Urinary bladder (tissue), 4 donors: ENCODE measurements around the gene CNPPD1. TPM values are rescaled to one million over a fixed set of nuclear protein-coding genes. Genes with fewer than 3 reads are reported as not detected.
"Not testable (repeated sequence)": the region's sequence is repeated elsewhere in the genome, so short reads cannot be mapped to it uniquely, and the experiment has no call there.

Experiments
- DNase-seq: peaks from one replicate; pipeline ENCODE4 v3.0.0-alpha.2; 2015; ENCODE audit errors: extremely low spot score
- H3K27ac ChIP-seq: one replicate; pipeline ENCODE4 v1.5.1; 2013; ENCODE audit warnings: low read depth, mild to moderate bottlenecking, moderate library complexity
- H3K36me3 ChIP-seq: one replicate; pipeline ENCODE4 v1.6.1; 2013; ENCODE audit warnings: mild to moderate bottlenecking, moderate library complexity; ENCODE audit not compliant: insufficient read depth
- H3K4me1 ChIP-seq: one replicate; pipeline ENCODE4 v1.6.1; 2013; ENCODE audit warnings: mild to moderate bottlenecking, moderate library complexity; ENCODE audit not compliant: insufficient read depth
- H3K4me3 ChIP-seq: one replicate; pipeline ENCODE4 v1.5.1; 2013; ENCODE audit warnings: low read depth, low read length
- WGBS: extraction: QIAGEN DNeasy Blood & Tissue Kit; methylation state at CpG from one replicate; pipeline ENCODE4 v1.1.7; 2013; 5-methylcytosine and 5-hydroxymethylcytosine counted together
- polyA plus RNA-seq: library from polyadenylated mRNA; stranded (reverse); fragments of 200-250 nt; gene quantifications from one replicate; pipeline ENCODE4 v1.2.3, GENCODE V29; 2013
- total RNA-seq: library from RNA; depleted of rRNA; stranded (reverse); fragments of >200 nt; gene quantifications from one replicate; pipeline ENCODE4 v1.2.3, GENCODE V29; 2014
- donor health status: healthy with polysubstance abuse.
- donor health status: healthy.

Gene CNPPD1
- total and polyA plus RNA-seq, 2 donors = 23.0 to 77.7 TPM

GRCh38 chr2:219204425-219205164 lies 27.9 kb upstream of the CNPPD1 start:
- H3K4me1 ChIP-seq = no peaks in the 10 kb centered on the region
- H3K36me3 ChIP-seq = peaks cover 2% of the 10 kb centered on the region
- H3K4me3 ChIP-seq = no peak overlapping the region
- no peak overlapping the region for H3K27ac ChIP-seq
- DNase-seq = no peak
- WGBS = 76% methylated on average over 7 of the region's 7 CpGs

DNA sequence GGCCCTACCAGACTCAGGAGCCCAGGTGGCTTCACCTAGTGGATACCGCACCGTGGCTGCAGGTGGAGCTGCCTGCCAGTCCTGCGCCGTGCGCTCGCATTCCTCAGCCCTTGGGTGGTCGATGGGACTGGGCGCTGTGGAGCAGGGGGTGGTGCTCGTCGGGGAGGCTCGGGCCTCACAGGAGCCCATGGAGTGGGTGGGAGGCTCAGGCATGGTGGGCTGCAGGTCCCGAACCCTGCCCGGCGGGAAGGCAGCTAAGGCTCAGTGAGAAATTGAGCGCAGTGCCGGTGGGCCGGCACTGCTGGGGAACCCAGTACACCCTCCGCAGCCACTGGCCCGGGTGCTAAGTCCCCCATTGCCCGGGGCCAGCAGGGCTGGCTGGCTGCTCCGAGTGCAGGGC lies 24.6 kb upstream of the CNPPD1 start:
- H3K36me3 ChIP-seq, DNase-seq, H3K4me3 ChIP-seq, H3K27ac ChIP-seq, H3K4me1 ChIP-seq: not testable (repeated sequence)
- WGBS = 89% methylated on average over 19 of the region's 21 CpGs

DNA sequence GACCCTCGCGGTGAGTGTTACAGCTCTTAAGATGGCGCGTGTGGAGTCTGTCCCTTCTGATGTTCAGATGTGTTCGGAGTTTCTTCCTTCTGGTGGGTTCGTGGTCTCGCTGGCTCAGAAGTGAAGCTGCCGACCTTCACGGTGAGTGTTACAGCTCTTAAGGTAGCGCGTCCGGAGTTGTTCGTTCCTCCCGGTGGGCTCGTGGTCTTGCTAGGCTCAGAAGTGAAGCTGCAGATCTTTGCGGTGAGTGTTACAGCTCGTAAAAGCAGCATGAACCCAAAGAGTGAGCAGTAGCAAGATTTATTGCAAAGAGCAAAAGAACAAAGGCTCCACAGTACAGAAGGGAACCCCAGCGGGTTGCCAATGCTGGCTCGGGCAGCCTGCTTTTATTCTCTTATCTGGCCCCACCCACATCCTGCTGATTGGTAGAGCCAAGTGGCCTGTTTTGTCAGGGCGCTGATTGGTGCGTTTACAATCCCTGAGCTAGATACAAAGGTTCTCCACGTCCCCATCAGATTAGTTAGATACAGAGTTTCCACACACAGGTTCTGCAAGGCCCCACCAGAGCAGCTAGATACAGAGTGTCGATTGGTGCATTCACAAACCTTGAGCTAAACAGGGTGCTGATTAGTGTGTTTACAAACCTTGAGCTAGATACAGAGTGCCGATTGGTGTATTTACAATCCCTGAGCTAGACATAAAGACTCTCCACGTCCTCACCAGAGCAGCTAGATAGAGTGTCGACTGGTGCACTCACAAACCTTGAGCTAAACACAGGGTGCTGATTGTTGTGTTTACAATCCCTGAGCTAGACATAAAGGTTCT lies 24.0 kb upstream of the CNPPD1 start:
- not testable (repeated sequence) for H3K4me1 ChIP-seq, H3K36me3 ChIP-seq, H3K27ac ChIP-seq, H3K4me3 ChIP-seq, DNase-seq
- 61% methylated on average over 24 of the region's 26 CpGs for WGBS

DNA sequence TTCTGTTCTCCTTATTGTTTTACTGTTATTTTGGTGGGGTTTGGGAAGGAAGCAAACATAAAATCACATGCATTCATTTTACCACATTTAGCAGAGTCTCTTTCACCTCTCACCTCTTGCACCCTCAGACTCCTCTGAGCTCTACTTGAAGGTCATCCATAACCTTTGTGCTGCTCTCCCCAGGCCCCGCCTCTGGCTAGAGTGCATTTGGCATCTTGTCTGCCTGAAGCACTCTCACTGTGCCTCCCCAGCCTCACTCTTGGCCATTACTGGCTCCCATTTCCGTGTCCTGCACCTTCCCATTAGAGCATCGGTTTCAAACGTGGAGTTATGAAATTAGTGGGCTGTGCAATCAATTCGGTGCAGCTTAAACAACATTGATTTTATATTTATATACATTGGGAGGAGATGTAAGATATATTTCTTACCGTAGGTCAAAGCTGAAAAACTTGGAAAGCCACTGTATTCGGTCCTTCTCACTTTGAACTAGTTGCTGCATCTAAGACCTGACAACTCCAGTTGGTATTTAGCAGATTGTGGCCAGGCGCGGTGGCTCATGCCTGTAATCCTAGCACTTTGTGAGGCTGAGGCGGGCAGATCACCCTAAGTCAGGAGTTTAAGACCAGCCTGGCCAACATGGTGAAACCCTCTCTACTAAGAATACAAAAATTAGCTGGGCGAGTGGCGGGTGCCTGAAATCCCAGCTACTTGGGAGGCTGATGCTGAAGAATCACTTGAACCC lies 22.9 kb upstream of the CNPPD1 start:
- H3K4me3 ChIP-seq = no peak overlapping the region
- 83% methylated on average over 12 of the region's 12 CpGs for whole genome bisulfite sequencing
- H3K27ac ChIP-seq = no peak overlapping the region
- no peaks in the 10 kb centered on the region for H3K4me1 ChIP-seq
- H3K36me3 ChIP-seq = no peaks in the 10 kb centered on the region
- no peak for DNase-seq

GRCh38 chr2:219198974-219199373 lies 22.2 kb upstream of the CNPPD1 start:
- 79% methylated on average over 5 of the region's 5 CpGs for WGBS
- no peak for DNase-seq

DNA sequence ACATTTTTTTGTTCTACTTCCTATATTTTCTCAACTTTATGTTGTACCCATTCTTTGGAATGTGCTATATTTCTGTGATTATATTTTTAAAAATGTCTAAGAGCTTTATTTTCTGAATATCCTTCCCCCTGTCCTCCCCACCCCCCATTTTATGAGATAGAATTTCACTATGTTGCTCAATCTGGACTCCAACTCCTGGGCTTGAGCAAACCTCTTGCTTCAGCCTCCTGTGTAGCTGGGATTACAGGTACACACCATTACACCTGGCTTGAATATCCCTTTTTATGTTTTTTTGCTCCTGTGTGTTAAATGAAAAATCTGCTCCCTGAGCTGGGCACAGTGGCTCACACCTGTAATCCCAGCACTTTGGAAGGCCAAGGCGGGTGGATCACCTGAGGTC lies 20.7 kb upstream of the CNPPD1 start:
- 88% methylated on average over 1 of the region's 1 CpG for WGBS
- H3K27ac ChIP-seq = no peak overlapping the region
- H3K4me3 ChIP-seq = no peak overlapping the region
- DNase-seq = no peak
- no peaks in the 10 kb centered on the region for H3K4me1 ChIP-seq
- no peaks in the 10 kb centered on the region for H3K36me3 ChIP-seq

More at GRCh38 chr2:219198974-219199373, 22.2 kb upstream of the CNPPD1 start:
- Histone ChIP-seq H3K36me3 (no peaks in the 10 kb centered on the region), H3K4me3 (no peak overlapping the region), H3K27ac (no peak overlapping the region), H3K4me1 (no peaks in the 10 kb centered on the region)

DNA sequence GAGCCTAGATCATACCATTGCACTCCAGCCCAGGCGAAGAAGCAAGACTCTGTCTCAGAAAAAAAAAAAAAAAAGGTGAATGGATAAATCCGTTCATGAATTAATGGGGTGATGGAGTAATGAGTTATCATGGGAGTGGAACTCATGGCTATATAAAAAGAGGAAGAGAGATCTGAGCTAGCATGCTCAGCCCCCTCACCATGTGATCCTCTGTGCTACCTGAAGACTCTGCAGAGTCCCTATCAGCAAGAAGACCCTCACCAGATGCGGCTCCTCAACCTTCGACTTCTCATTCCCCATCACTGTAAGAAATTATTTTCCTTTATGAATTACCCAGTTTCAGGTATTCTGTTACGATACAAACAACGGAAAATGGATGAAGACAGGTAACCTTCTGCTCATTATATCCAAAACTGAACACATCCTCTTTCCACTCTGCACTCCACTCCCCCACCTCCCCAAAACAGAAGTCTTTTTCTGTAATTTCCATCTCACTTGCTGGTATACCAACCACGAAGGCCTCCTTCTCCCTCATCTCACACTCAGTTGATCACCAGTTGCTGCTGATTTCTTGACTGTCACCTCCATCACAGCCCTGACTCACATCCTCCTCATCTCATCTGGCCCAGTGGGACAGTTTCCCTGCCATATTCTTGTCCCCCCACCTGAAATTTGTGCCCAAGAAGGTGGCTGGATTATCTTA lies 10.2 kb upstream of the CNPPD1 start:
- H3K4me3 ChIP-seq = no peak overlapping the region
- no peak for DNase-seq
- H3K27ac ChIP-seq = no peak overlapping the region
- 82% methylated on average over 7 of the region's 7 CpGs for WGBS
- H3K36me3 ChIP-seq = peaks cover 6% of the 10 kb centered on the region
- H3K4me1 ChIP-seq = no peaks in the 10 kb centered on the region

- Histone ChIP-seq H3K27ac (no peak overlapping the region), H3K4me3 (no peak overlapping the region), H3K4me1 (no peaks in the 10 kb centered on the region), H3K36me3 (peaks cover 8% of the 10 kb centered on the region)
- no peak for DNase-seq
- 94% methylated on average over 2 of the region's 2 CpGs for WGBS
Measured at GRCh38 chr2:219184121-219184520, 7.4 kb upstream of the CNPPD1 start.

DNA sequence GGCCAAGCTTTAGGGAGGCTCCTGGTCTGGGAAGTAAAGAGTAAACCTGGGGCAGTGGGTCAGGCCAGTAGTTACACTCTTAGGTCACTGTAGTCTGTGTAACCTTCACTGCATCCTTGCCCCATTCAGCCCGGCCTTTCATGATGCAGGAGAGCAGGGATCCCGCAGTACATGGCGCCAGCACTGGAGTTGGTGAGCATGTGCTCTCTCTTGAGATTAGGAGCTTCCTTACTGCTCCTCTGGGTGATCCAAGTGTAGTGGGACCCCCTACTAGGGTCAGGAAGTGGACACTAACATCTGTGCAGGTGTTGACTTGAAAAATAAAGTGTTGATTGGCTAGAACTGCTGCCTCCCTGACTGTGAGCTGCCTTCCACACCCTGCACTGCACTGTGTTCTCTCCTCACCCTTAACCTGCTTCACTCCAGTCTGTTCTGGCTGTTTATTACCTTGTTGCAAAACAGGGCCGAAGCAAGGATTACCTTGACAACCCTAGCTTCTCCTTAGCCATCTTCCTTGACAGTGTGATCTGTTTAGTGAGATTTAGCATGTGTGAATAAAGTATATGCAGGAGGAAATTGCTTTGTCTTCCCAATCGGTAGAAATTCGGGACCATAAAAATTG lies 6.5 kb upstream of the CNPPD1 start:
- 93% methylated on average over 6 of the region's 6 CpGs for WGBS
- peaks cover 8% of the 10 kb centered on the region for H3K36me3 ChIP-seq
- H3K27ac ChIP-seq = no peak overlapping the region

GRCh38 chr2:219182331-219183150 lies 5.8 kb upstream of the CNPPD1 start:
- Histone ChIP-seq H3K4me3 (no peak overlapping the region), H3K4me1 (no peaks in the 10 kb centered on the region), H3K27ac (no peak overlapping the region), H3K36me3 (peaks cover 8% of the 10 kb centered on the region)
- no peak for DNase-seq
- 74% methylated on average over 8 of the region's 8 CpGs for WGBS

More for the DNA sequence above, 6.5 kb upstream of the CNPPD1 start:
- Histone ChIP-seq H3K4me1 (no peaks in the 10 kb centered on the region), H3K4me3 (no peak overlapping the region)
- DNase-seq = no peak

GRCh38 chr2:219181531-219181930 lies 4.8 kb upstream of the CNPPD1 start:
- H3K36me3 ChIP-seq = peaks cover 8% of the 10 kb centered on the region
- H3K4me3 ChIP-seq = no peak overlapping the region
- 96% methylated on average over 6 of the region's 6 CpGs for WGBS
- no peaks in the 10 kb centered on the region for H3K4me1 ChIP-seq
- H3K27ac ChIP-seq = no peak overlapping the region
- no peak for DNase-seq

- no peaks in the 10 kb centered on the region for H3K4me1 ChIP-seq
- H3K36me3 ChIP-seq = peaks cover 8% of the 10 kb centered on the region
- no peak overlapping the region for H3K4me3 ChIP-seq
- no peak overlapping the region for H3K27ac ChIP-seq
- 91% methylated on average over 5 of the region's 5 CpGs for WGBS
- DNase-seq = no peak
Measured at GRCh38 chr2:219180961-219181360, 4.2 kb upstream of the CNPPD1 start.
